NCI-H345 treated with DMSO at 0.1 percent for 48 hours (cell line): Measurements from ENCODE around the gene XPC.
A peak's percentile ranks its signal among the peaks of the same experiment; 100 is the strongest.
"Not testable (repeated sequence)": the region's sequence is repeated elsewhere in the genome, so short reads cannot be mapped to it uniquely, and the experiment has no call there.

ENCODE experiments used
- DNase-seq: peaks from one replicate; lab custom pipeline; 2025; ENCODE audit not compliant: unreplicated experiment; lab: John Stamatoyannopoulos, UW

XPC gene

DNA sequence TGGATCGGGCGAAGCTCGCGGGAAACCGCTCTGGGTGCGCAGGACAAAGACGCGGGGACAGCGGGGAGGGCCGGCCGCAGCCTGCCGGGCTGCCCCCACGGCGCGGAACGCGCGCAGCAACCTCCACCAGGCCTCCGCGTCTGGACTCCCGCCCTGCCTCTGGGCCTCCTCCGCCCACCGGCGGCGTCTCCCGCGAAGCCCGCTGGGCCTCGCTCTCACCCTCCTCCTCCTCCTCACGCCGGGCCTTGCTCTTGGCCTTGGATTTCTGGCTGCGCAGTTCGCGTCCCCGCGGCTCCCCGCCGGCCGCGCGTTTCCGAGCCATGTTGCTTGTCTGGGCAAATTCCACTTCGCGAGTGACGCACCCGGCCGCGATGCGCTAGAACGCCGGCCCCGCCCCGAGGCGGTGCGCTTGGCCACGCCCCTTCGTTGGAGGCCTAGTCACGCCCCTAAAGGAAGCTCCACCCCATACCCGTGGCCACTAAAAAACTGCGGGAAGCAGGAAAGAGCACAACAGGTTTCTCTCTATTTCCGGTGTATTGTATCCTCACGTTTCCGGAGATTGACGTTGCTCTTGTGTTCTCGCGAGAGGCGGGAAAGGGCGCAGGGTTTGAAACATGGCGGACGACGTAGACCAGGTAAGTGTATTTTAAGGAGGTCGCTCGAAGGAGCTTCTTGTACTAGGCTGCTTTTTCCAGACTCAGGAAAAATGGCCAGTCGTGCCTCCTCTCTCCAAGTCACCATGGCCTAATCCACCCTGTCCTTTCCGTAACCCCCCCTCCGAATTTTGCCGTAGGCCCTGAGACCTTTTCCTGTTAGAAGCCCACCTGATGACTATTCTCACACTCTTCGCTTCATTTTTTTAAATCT, at the start of gene XPC, which contains the start of gene LSM3:
Gene XPC (minus strand): TSS at position 355 of the 867 bp plus-strand sequence. CDS start 33 bp downstream, at position 322.
Gene LSM3 (plus strand): TSS at position 571 of the 867 bp plus-strand sequence. CDS start 44 bp downstream, at position 615.
- peak; percentile 94 for DNase-seq

GRCh38 chr3:14227856-14228255, 49.5 kb upstream of the XPC start:
- no peak for DNase-seq

DNA sequence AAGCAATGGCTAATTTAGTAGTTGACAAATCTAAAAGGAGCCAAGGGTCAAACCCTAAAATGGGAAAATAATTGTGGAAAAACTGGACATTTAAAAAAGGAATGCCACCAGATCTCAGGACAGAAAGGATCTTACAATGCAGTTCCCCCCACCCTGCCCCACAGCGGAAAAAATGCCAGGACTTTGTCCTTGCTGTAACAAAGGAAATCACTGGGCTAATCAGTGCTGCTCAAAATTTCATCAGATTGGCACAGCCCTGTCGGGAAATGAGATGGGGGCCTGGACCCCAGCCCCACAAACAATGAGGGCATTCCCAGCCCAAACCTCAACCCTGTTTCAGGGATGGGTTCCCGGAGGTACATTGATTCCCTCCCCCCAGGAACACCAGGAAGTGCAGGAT, 48.0 kb upstream of the XPC start:
- DNase-seq: not testable (repeated sequence)

DNA sequence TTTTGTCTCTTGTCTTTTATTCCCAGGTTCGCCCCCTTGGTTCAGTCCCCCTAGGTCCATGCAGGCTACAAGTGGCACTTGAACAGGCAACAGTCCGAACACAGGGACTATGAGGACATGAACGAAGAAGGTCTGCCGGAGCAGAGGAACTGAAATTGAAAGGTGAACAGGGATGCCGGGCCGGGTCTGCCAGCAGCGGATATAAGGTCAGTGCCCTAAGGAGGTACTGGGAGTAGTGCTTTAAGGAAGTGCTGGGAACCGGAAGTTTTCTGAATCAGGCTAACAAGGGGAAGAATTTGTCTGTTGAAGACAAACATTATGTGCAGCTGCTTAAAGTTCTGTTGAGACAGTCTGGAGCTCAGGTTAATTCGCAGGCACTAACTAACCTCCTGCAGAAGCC, 47.0 kb upstream of the XPC start:
- no peak for DNase-seq

- DNase-seq: no peak
Measured at GRCh38 chr3:14224895-14225294, 46.5 kb upstream of the XPC start.

GRCh38 chr3:14223595-14223994, 45.2 kb upstream of the XPC start:
- no peak for DNase-seq

DNA sequence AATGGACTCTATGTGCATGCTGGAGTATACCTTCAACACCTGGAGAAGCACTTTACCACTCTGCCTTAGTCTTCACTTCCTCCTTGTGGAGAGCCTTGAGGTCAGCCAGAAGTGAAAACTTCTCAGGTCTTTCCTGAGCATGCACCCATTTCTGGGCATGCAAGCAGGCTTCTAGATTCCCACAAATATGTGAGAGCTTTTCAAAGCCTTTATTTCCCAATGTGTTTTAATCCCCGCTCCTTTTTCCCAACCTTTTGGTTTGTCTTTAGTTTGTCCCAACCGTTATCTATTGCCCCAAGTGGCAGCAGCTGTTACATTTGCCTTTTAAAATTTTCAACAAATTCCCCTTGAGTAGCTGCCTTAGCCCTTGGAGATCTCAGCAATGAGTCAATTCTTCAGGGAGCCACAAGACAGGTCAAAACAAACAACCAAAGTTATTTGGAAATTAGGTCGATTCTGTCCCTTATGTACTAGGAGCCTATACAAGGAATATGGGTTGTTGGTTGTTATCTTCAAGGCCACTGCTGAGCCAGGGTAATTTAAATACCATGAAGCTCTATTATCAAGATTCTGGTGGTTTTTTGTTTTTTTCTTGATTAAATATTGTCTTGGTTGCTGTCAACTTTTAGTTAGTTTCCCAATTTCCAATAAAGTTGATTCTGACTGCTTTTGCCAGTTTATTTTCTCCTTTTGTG, 44.6 kb upstream of the XPC start:
- no peak for DNase-seq

- no peak for DNase-seq
Measured at GRCh38 chr3:14222457-14222856, 44.1 kb upstream of the XPC start.

DNA sequence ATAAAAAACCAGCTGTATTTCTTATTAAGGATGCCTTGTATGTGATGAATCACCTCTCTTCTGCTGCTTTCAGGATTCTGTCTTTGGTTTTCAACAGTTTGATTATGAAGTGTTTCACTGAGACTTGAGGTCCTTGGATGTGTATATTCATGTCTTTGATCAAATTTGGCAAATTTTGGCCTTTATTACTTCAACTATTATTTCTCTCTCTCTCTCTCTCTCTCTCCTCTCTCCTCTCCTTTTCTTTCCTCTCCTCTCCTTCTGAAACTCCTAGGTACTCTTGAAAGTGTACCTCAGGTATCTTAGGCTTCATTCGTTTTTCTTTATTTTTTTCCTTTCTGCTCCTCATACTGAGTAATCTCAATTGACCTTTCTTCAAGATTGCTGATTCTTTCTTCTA, 43.5 kb upstream of the XPC start:
- no peak for DNase-seq

DNA sequence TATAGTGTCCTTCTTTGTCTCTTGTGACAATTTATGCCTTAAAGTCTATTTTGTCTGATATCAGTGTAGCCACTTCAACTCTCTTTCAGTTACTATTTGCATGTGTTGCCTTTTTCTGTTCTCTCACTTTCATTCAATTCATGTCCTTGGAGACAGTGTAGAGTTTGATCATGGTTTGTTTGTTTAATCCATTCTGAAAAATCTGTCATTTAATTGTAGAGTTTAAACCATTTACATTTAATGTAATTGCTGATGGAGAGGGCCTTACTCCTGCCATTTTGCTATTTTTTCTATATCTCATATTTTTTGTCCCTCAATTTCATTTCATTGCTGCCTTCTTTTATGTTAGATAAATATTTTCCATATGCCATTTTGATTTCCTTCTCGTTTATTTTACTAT, 42.5 kb upstream of the XPC start:
- DNase-seq: no peak

DNA sequence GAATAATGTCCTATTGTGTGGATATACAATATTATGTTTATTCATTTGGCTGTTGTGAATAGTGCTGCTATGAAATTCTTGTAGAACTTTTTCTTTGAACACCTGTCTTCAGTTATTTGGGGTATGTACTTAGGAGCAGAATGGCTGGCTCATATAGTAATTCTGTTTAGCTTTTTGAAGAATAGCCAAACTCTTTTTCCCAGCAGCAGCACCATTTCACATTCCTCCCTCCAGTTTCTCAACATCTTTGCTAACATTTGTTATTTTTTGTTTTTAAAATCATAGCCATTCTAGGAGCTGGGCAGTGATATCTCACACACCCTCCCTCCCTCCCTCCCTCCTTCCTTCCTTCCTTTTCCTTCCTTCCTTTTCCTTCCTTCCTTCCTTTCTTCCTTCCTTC, 40.0 kb upstream of the XPC start:
- no peak for DNase-seq

DNA sequence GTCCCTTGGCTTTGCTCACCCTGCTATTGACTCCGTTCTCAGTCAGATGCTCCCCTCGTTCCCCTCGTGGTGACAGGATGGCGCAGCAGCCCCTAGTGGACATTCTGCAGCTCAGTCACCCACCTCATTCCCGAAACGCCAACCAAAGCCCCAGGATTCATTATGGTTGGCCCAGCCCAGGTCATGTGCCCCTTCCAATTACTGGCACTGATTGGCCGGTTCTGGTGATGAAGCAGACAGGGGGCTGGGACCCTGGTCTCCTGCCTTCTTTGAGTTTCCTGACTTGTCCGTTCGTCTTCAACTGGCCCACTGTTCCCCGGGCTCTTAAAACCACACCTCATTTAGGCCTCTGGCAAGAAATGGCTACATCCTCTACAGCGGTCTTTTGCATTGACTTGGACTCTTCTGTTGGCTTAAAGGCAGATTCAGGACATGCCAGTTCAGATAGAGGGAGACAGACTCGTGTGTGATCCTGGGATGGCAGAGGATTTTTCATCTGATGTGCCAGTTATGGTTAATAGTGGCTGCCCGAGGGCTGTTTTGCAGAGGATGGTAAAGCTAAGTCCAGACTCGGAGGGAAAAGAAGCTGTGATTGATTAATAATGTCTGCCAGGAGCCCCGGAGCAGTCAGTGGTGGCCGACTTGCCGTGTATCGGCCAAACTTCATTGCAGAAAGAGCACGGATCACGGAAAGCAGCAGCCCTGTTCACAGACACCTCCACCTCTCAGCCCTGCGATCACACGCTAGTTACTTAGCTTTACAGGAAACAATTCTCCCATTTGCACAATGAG, 38.1 kb upstream of the XPC start:
- DNase-seq: no peak

- no peak for DNase-seq
Measured at GRCh38 chr3:14214764-14215163, 36.4 kb upstream of the XPC start.

GRCh38 chr3:14213066-14213774, 34.8 kb upstream of the XPC start:
- DNase-seq: no peak

- no peak for DNase-seq
Measured at GRCh38 chr3:14212032-14212431, 33.6 kb upstream of the XPC start.

GRCh38 chr3:14211621-14212020, 33.2 kb upstream of the XPC start:
- no peak for DNase-seq

DNA sequence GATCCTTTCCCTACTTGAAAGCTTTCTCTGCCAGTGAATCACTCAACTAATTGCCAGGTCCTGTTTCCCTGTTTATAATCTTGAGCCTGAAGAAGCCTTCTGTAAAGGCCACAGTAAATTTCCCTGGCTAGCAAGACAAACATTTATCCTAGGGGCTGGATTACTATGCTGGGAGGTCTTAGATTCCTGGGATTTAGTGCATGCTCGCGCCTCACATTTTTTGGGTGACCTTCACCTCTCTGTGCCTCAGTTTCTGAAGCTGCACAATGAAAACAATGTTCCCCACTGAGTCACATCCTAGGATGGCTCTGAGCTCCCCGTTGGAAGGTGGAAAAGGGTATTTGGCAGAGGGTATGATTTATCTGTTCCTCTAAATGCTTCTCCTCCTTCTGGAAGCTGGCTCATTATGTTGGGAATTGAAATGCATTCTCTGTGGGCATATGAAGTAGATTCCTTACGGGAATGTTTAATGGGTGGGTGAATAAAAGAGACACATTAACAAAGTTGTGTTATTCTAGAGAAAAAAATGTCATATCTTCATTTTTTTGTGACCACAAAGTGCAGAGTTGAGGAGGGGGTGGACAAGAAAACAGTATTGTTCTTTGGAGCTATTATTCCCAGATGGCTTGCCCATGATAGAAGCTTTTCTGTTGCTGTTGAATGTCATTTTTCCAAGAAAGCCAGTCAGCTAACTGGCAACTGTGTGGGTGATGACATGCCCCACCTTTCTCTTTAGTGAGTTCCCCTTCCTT, 32.6 kb upstream of the XPC start:
- no peak for DNase-seq

GRCh38 chr3:14210290-14210688, 31.9 kb upstream of the XPC start:
- DNase-seq: no peak

- no peak for DNase-seq
Measured at GRCh38 chr3:14209581-14210289, 31.3 kb upstream of the XPC start.
